HepG2 (cell line): ENCODE measurements around the gene KDR. TPM values are rescaled to one million over a fixed set of nuclear protein-coding genes. Genes with fewer than 3 reads are reported as not detected.

Source experiments
- CREB1 ChIP-seq, 2 experiments: fragments of 450-650 bp in 1 of 2; IDR thresholded peaks; 2 replicates each; pipeline ENCODE4 v1.6.1; 2016 to 2017; ENCODE audit warnings: control low read depth in 1 of 2, mild to moderate bottlenecking in 1 of 2, missing compliant biosample characterization in 1 of 2, missing genetic modification characterization in 1 of 2
- NFE2 ChIP-seq: sonication (generic); formaldehyde crosslinking; IDR thresholded peaks from 2 replicates; pipeline ENCODE4 v1.4.0; 2020; ENCODE audit warnings: missing genetic modification reagents
- ZNF256 ChIP-seq: sonication (generic); formaldehyde crosslinking; conservative IDR thresholded peaks from 2 replicates; pipeline ENCODE4 v1.4.0; 2020; ENCODE audit warnings: missing genetic modification reagents
- ZNF510 ChIP-seq: sonication (generic); formaldehyde crosslinking; IDR thresholded peaks from 2 replicates; pipeline ENCODE4 v1.4.0; 2020; ENCODE audit warnings: low read depth, mild to moderate bottlenecking, missing genetic modification reagents
- ZNF83 ChIP-seq: sonication (generic); formaldehyde crosslinking; IDR thresholded peaks from 2 replicates; pipeline ENCODE4 v1.4.0; 2020; ENCODE audit warnings: missing genetic modification reagents, mild to moderate bottlenecking, borderline replicate concordance
- ZSCAN20 ChIP-seq: sonication (generic); formaldehyde crosslinking; IDR thresholded peaks from 2 replicates; pipeline ENCODE4 v1.4.0; 2020; ENCODE audit warnings: missing genetic modification reagents, mild to moderate bottlenecking, borderline replicate concordance
- polyA plus RNA-seq, 8 experiments: library from polyadenylated mRNA; depleted of rRNA in 3 of 8; stranded (reverse) in 7 of 8; unstranded in 1 of 8; fragments of >200 nt; fragmentation: Illumina TruSeq in 4 of 8; extraction: Trizol in 4 of 8; gene quantifications; 2 replicates each; pipeline versions ENCODE4 v1.2.1 to v1.2.3, GENCODE V29; 2011 to 2016; ENCODE audit warnings: low read depth in 4 of 8, missing spikeins in 1 of 8, mixed read lengths in 1 of 8; ENCODE audit not compliant: insufficient read depth in 1 of 8
- total RNA-seq, 5 experiments: library from RNA; depleted of rRNA; stranded (reverse); fragments of >200 nt; fragmentation: Illumina TruSeq; extraction: Trizol; gene quantifications; 2 replicates each; pipeline ENCODE4 v1.2.3, GENCODE V29; 2016; ENCODE audit warnings: low read depth in 1 of 5
- TF ChIP-seq, protein P1 (sequence below): sonication (generic); formaldehyde crosslinking; IDR thresholded peaks from one replicate; pipeline ENCODE4 v1.5.1; 2020; ENCODE audit warnings: mild to moderate bottlenecking, missing genetic modification reagents; ENCODE audit errors: not compliant biosample characterization
- TF ChIP-seq, protein P2 (sequence below): sonication (generic); formaldehyde crosslinking; conservative IDR thresholded peaks from 2 replicates; pipeline ENCODE4 v1.4.0; 2020; ENCODE audit warnings: mild to moderate bottlenecking, missing genetic modification reagents, moderate library complexity
- TF ChIP-seq, protein P3 (sequence below): sonication (generic); formaldehyde crosslinking; IDR thresholded peaks from 2 replicates; pipeline ENCODE4 v1.4.0; 2020; ENCODE audit warnings: missing genetic modification reagents, borderline replicate concordance

Gene KDR
- total and polyA plus RNA-seq, 2 of the 13 experiments (the other 11 are each of a cell fraction or from before 2014, with no cell fraction given), result not detected

DNA sequence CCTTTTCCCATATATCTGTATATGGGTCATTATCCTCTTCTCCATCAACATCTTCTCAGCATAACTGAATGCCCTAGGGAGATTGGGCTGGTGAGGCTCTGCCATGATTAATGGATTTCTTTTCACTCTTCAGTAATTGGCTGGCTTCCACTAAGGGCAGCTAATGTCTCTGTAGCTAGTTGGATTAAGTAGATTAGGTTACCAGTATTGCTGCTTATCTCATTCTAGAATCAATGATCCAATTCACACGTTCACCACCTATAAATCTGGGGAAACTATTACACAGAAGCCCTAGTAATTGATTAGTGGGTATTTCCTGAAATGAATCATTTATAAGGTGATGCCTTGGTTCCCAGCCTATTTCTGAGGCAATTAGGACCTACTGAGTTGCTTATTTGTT lies 94.8 kb downstream of the KDR start (continued):
- TF ChIP-seq, protein P1, sequence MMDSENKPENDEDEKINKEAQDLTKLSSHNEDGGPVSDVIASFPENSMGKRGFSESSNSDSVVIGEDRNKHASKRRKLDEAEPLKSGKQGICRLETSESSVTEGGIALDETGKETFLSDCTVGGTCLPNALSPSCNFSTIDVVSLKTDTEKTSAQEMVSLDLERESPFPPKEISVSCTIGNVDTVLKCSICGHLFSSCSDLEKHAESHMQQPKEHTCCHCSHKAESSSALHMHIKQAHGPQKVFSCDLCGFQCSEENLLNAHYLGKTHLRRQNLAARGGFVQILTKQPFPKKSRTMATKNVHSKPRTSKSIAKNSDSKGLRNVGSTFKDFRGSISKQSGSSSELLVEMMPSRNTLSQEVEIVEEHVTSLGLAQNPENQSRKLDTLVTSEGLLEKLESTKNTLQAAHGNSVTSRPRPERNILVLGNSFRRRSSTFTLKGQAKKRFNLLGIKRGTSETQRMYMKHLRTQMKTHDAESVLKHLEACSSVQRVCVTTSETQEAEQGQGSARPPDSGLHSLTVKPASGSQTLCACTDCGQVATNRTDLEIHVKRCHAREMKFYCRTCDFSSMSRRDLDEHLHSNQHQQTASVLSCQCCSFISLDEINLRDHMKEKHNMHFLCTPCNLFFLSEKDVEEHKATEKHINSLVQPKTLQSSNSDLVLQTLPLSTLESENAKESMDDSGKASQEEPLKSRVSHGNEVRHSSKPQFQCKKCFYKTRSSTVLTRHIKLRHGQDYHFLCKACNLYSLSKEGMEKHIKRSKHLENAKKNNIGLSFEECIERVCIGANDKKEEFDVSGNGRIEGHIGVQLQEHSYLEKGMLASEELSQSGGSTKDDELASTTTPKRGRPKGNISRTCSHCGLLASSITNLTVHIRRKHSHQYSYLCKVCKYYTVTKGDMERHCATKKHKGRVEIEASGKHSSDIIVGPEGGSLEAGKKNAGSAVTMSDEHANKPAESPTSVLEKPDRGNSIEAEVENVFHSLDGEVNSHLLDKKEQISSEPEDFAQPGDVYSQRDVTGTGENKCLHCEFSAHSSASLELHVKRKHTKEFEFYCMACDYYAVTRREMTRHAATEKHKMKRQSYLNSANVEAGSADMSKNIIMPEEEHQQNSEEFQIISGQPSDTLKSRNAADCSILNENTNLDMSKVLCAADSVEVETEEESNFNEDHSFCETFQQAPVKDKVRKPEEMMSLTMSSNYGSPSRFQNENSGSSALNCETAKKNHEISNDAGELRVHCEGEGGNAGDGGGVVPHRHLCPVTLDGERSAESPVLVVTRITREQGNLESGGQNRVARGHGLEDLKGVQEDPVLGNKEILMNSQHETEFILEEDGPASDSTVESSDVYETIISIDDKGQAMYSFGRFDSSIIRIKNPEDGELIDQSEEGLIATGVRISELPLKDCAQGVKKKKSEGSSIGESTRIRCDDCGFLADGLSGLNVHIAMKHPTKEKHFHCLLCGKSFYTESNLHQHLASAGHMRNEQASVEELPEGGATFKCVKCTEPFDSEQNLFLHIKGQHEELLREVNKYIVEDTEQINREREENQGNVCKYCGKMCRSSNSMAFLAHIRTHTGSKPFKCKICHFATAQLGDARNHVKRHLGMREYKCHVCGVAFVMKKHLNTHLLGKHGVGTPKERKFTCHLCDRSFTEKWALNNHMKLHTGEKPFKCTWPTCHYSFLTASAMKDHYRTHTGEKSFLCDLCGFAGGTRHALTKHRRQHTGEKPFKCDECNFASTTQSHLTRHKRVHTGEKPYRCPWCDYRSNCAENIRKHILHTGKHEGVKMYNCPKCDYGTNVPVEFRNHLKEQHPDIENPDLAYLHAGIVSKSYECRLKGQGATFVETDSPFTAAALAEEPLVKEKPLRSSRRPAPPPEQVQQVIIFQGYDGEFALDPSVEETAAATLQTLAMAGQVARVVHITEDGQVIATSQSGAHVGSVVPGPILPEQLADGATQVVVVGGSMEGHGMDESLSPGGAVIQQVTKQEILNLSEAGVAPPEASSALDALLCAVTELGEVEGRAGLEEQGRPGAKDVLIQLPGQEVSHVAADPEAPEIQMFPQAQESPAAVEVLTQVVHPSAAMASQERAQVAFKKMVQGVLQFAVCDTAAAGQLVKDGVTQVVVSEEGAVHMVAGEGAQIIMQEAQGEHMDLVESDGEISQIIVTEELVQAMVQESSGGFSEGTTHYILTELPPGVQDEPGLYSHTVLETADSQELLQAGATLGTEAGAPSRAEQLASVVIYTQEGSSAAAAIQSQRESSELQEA (CRISPR knock-in tag), result no peak
- TF ChIP-seq CREB1 (IDR thresholded peaks at IDR 0.05) (no peak), CREB1 (CRISPR knock-in tag; IDR thresholded peaks at IDR 0.05) (no peak), ZSCAN20 (CRISPR knock-in tag) (no peak), ZNF83 (CRISPR knock-in tag) (no peak), NFE2 (no peak), ZNF510 (no peak), ZNF256 (CRISPR knock-in tag) (no peak)
- TF ChIP-seq, protein P2, sequence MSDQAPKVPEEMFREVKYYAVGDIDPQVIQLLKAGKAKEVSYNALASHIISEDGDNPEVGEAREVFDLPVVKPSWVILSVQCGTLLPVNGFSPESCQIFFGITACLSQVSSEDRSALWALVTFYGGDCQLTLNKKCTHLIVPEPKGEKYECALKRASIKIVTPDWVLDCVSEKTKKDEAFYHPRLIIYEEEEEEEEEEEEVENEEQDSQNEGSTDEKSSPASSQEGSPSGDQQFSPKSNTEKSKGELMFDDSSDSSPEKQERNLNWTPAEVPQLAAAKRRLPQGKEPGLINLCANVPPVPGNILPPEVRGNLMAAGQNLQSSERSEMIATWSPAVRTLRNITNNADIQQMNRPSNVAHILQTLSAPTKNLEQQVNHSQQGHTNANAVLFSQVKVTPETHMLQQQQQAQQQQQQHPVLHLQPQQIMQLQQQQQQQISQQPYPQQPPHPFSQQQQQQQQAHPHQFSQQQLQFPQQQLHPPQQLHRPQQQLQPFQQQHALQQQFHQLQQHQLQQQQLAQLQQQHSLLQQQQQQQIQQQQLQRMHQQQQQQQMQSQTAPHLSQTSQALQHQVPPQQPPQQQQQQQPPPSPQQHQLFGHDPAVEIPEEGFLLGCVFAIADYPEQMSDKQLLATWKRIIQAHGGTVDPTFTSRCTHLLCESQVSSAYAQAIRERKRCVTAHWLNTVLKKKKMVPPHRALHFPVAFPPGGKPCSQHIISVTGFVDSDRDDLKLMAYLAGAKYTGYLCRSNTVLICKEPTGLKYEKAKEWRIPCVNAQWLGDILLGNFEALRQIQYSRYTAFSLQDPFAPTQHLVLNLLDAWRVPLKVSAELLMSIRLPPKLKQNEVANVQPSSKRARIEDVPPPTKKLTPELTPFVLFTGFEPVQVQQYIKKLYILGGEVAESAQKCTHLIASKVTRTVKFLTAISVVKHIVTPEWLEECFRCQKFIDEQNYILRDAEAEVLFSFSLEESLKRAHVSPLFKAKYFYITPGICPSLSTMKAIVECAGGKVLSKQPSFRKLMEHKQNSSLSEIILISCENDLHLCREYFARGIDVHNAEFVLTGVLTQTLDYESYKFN (CRISPR knock-in tag), result no peak
- TF ChIP-seq, protein P3, sequence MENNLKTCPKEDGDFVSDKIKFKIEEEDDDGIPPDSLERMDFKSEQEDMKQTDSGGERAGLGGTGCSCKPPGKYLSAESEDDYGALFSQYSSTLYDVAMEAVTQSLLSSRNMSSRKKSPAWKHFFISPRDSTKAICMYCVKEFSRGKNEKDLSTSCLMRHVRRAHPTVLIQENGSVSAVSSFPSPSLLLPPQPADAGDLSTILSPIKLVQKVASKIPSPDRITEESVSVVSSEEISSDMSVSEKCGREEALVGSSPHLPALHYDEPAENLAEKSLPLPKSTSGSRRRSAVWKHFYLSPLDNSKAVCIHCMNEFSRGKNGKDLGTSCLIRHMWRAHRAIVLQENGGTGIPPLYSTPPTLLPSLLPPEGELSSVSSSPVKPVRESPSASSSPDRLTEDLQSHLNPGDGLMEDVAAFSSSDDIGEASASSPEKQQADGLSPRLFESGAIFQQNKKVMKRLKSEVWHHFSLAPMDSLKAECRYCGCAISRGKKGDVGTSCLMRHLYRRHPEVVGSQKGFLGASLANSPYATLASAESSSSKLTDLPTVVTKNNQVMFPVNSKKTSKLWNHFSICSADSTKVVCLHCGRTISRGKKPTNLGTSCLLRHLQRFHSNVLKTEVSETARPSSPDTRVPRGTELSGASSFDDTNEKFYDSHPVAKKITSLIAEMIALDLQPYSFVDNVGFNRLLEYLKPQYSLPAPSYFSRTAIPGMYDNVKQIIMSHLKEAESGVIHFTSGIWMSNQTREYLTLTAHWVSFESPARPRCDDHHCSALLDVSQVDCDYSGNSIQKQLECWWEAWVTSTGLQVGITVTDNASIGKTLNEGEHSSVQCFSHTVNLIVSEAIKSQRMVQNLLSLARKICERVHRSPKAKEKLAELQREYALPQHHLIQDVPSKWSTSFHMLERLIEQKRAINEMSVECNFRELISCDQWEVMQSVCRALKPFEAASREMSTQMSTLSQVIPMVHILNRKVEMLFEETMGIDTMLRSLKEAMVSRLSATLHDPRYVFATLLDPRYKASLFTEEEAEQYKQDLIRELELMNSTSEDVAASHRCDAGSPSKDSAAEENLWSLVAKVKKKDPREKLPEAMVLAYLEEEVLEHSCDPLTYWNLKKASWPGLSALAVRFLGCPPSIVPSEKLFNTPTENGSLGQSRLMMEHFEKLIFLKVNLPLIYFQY, result no peak
- TF ChIP-seq, all 625 proteins: peak for 0
